GM18868 (cell line): ENCODE data around the gene REX1BD.

Source experiments
- ATAC-seq: cut with Tn5 transposase; IDR thresholded peaks from one replicate; pipeline ENCODE4 v1.9.1; 2021; ENCODE audit warnings: mild to moderate bottlenecking, moderate library complexity; ENCODE audit not compliant: unreplicated experiment

Gene REX1BD

DNA sequence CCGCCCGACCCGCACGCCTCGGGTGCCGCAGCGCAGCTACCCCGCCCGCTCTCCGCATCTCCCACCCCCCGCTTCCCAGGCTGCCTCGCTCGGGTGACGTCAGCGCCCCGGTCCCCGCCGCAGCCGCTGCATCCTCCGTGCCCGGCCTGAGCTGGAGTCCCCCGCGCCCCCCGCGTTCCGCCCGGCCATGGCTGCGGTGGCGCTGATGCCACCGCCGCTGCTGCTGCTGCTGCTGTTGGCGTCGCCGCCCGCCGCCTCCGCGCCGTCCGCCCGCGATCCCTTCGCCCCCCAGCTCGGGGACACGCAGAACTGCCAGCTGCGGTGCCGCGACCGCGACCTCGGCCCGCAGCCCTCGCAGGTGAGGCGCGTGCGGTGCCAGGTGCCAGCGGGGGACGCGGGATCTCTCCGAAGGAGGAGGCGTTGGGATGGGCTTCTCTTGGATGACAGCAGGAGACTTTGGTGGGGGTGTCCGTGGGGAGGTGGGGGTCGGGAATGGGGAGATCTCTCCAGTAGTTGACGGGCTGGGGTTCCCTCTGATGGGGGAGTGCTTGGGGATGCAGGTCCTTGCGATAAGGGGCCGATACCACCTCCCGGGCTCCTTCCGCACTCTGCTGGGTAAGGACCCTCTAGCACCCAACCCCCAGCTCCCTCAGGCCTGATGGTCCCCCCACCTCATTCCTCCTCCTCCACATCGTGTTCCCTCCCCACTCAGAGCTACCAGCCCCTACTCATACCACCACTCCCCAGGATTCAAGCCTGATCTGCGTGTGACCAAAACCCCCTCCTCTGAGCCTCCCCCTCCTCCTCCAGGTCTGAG lies 24.4 kb downstream of the REX1BD start, which contains the start of gene TMEM59L:
TMEM59L (plus strand) TSS at position 99 of the 817 bp plus-strand sequence; CDS start at position 188, 89 bp downstream.
- ATAC-seq: no peak

DNA sequence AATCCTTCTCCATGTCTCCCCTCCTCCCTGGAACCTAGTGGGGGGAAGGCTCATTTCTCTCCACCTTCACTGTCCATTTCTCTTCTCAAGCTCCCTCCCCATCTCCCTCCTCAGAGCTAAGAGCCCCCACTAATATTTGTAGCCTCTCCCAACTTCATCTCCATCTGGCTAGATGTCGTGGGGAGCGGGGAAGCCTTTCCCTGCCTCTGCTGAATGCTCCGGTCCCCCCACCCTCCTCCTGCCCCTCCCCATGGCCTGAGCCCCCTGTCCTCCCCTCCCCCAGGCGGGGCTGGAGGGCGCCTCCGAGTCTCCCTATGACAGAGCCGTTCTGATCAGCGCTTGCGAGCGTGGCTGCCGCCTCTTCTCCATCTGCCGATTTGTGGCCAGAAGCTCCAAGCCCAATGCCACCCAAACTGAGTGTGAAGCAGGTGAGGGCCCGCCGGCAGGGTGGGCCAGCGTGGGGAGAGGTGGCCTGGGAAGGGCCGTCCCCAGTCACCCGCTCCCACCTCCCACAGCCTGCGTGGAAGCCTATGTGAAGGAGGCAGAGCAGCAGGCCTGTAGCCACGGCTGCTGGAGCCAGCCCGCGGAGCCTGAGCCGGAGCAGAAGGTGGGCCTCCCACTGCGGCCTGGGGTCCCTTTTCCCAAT lies 25.1 kb downstream of the REX1BD start:
- no peak for ATAC-seq

- ATAC-seq: no peak
Observed at GRCh38 chr19:18616023-18616422, 27.4 kb downstream of the REX1BD start.

DNA sequence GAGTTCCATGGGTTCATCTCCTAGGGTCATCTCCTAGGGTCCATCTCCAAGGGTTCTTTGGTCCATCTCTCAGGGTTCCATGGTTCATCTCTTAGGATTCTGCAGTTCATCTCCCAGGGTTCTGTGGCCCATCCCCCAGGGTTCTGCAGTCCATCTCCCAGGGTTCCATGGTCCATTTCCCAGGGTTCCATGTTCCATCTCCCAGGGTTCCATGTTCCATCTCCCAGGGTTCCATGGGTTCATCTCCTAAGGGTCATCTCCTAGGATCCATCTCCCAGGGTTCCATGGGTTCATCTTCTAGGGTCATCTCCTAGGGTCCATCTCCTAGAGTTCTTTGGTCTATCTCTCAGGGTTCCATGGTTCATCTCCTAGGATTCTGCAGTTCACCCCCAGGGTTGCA lies 29.0 kb downstream of the REX1BD start:
- no peak for ATAC-seq

- ATAC-seq: no peak
Observed at GRCh38 chr19:18618236-18618635, 29.6 kb downstream of the REX1BD start.

- no peak for ATAC-seq
Observed at GRCh38 chr19:18620311-18620710, 31.7 kb downstream of the REX1BD start.

DNA sequence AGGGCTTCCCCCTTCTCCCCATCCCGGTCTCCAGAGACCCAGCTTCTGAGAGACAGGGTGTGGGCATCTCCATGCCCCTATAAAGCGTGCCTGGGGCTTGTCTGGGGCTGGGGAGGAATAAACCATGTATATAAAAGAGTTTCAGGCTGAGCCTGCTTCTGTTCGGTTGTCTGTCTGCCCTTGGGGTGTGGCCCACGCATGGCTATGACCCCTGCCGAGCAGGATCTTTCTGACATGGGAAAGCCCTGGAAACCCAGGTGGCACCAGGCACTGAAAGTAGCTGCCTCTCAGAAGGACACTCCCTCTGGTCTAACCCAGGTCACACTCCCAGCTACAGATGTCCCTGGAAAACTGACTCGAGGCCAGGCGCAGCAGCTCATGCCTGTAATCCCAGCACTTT lies 32.3 kb downstream of the REX1BD start:
- no peak for ATAC-seq

DNA sequence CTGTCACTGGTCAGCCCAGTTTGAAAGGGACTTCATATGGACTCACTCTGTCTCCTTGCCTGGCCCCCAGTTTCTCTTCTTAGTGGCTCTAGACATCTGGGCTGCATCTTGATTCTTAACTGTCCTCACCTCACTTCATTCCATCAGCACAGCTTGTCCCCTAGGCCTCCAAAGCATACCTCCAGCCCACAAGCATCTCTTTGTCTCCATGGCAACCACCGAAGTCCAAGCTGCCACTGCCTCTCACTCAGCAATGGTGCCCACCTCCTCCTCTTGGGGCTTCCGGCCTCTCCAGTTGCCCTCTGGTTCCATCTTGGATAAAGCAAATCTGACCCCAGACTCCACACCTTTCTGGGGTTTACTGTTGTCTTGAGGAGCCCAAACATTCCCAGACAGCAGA lies 38.3 kb downstream of the REX1BD start:
- ATAC-seq: no peak

DNA sequence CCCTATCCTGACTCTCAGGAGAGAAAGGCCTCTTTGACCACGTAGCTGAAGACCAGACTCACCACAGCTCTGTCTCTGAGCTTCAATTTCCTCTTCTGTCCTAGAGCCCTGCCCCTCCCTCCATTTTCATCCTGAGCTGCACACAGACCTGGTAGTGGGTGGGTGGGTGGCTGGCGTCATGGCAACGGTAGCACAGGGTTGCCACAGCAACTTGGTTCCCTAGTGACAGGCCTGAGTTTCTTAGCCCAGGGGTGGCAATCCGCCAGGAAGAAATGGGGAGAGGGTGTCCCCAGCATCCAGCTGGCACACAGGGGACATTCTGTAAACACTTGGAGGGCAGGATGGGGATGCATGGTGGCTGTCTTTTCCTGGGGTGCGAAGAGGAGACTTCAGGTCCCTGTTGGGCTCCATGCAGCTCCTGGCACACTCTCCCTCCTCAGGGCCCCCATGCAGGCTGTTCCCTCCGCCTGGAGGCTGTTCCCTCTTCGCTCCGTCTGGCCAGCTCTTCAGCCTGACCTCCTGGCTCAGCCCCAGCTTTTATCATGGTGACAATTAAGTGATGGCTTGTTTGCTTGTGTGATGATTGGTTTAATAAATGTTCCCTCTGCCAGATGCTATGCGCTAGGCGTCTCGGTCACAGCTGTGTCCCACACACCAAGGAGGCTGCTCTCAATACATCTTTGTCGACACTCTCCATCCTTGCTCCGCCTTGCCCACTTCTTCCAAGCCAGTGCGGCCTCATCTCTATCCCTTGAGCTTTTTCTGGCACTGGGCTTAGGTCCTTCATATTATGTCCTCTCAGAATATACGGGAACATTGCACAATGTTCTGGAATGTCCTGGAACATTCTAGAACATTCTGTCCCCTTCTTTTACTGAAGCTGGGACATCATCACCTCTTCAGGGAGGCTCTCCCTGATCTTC lies 40.8 kb downstream of the REX1BD start:
- ATAC-seq: no peak

GRCh38 chr19:18633321-18633720 lies 44.7 kb downstream of the REX1BD start:
- no peak for ATAC-seq

DNA sequence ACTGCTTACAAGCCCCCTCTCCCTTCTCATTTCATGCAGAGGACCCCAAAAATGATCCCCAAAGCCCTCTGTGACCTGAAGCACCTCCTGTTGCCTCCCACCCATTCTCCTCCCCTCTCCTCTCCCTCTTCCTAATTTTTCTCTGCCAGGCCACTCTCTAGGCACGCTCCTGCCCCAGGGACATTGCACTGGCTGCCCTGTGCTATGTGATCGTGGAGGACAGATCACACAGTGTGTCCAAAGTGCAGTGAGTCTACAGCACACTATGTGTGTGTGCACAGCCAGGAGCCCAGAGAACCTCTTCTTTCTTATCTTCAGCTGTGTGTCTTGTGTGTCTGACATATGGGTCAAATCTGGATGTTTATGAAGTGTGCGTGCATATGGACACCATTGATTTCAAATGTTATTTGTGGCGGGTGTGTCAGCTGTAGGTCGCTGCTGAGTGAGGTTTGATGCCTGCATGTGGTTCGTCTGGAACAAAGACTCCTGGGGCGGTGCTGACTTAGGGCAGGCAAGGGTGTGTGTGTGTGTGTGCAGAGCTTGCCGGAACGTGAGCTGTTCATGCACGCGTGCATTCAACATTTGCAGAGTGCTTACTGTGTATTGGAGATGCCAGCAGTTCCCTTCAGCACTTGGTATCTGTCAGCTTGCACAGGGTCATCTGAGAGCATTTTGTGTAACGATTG lies 46.2 kb downstream of the REX1BD start:
- ATAC-seq: no peak

DNA sequence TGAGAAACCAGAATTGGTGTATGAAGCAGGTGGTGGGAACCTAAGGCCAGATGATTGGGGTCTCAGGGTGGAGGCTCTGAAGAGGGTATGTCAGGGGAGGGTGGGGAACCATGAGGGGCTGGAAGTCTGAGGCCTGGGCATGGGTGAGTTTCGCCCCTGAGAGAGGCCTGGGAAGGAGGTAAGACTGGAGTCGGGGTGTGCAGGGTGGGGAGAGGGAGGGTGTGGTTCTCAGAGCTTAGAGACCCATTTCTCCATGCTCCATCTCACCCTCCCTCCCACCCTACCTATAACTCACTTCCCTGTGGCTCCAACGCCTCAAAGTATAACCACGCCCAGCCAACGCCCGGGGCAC lies 47.2 kb downstream of the REX1BD start:
- ATAC-seq: no peak

GRCh38 chr19:18636183-18636968 lies 47.8 kb downstream of the REX1BD start:
- peak; percentile 86 for ATAC-seq

- no peak for ATAC-seq
Observed at GRCh38 chr19:18636969-18637629, 48.5 kb downstream of the REX1BD start, which contains the start of gene KLHL26. Gene KLHL26, plus strand, starts transcription at chr19:18637028. Its CDS starts 27 bp downstream, at chr19:18637055.

GRCh38 chr19:18637673-18638630 lies 49.4 kb downstream of the REX1BD start:
- ATAC-seq: no peak

DNA sequence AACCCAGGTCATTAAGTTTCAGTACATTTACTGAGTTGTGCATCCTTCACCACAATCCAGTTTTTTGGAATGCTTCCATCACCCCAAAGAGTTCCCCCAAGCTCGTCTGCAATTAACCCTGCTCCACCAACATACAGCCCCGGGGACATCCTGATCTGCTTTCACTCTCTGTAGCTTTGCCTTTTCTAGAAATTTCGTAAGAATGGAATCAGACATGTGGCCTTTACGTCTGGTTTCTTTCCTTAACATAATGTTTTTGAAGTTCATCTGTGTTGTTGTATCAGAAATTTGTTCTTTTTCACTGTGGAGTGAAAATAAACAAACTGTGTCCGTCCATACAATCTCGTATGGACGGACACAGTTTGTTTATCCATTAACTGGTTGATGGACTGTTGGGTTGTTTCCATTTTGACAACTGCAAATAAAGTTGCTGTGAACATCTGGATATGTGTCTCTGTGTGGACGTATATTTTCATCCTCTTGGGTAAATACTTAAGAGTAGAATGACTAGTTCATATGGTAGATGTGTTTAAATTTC lies 51.2 kb downstream of the REX1BD start:
- ATAC-seq: no peak
